ENCODE data around the gene DRAM1. TPM values are rescaled to one million over a fixed set of nuclear protein-coding genes. Genes with fewer than 3 reads are reported as not detected.
"Not testable (repeated sequence)": the region's sequence is repeated elsewhere in the genome, so short reads cannot be mapped to it uniquely, and the experiment has no call there.

Gene DRAM1
- total RNA-seq, 1 donor from 2014 or later: 3.4 TPM

DNA sequence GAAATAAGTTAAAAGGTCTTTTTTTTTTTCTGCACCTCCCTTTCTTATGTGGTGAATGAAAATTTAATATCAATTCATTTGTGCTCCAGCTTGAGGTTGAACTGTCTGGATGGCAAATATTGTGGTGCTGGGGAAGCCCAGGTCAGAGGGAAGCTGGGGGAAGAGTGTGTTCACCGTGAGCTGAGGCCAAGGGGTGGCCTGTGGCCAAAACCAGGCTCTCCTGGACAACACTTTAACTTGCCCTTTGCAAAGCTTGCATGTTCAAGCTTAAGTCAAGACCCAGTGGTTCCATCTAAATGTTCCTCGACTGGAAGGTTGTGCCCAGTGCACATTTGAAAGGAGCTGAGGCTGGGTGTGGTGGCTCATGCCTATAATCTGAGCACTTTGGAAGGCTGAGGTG is 28.8 kb downstream of the DRAM1 start:
- no peak for DNase-seq (ENCODE audit: low read depth, low spot score)
- Mint-ChIP-seq H3K4me3 (no peak overlapping the region), H3K9me3 (no peaks in the 10 kb centered on the region), H3K27me3 (ENCODE audit: low read depth) (no peaks in the 10 kb centered on the region), H3K27ac (ENCODE audit: unreplicated experiment) (no peak overlapping the region), H3K4me1 (no peaks in the 10 kb centered on the region), H3K36me3 (ENCODE audit: low read depth) (no peaks in the 10 kb centered on the region)
- TF ChIP-seq, protein P1, sequence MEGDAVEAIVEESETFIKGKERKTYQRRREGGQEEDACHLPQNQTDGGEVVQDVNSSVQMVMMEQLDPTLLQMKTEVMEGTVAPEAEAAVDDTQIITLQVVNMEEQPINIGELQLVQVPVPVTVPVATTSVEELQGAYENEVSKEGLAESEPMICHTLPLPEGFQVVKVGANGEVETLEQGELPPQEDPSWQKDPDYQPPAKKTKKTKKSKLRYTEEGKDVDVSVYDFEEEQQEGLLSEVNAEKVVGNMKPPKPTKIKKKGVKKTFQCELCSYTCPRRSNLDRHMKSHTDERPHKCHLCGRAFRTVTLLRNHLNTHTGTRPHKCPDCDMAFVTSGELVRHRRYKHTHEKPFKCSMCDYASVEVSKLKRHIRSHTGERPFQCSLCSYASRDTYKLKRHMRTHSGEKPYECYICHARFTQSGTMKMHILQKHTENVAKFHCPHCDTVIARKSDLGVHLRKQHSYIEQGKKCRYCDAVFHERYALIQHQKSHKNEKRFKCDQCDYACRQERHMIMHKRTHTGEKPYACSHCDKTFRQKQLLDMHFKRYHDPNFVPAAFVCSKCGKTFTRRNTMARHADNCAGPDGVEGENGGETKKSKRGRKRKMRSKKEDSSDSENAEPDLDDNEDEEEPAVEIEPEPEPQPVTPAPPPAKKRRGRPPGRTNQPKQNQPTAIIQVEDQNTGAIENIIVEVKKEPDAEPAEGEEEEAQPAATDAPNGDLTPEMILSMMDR (conservative IDR thresholded peaks at IDR 0.05): no peak

DNA sequence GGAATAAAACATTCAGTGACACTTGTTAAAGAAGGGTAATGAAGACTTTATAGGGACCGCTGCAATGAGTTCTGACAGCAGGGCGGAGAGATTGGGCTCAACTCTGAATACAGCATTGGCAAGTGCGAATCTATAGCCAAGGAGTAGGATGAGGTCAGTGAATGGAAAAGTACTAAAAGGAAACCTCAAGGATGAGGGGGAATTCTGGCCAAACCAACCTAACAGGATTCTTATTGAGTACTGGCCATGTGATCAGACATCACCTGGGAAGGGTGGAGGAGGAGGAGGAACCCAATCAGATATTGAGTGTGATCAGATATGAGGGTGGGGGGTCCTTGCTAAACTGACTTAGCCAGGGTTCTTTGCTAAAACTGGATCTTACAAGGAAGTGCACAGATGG is 31.0 kb downstream of the DRAM1 start:
- no peaks in the 10 kb centered on the region for H3K9me3 Mint-ChIP-seq
- TF ChIP-seq, protein P1 (conservative IDR thresholded peaks at IDR 0.05): no peak
- H3K36me3 Mint-ChIP-seq (ENCODE audit: low read depth): no peaks in the 10 kb centered on the region
- no peak overlapping the region for H3K4me3 Mint-ChIP-seq
- H3K4me1 Mint-ChIP-seq: no peaks in the 10 kb centered on the region
- H3K27me3 Mint-ChIP-seq (ENCODE audit: low read depth): no peaks in the 10 kb centered on the region
- no peak for DNase-seq (ENCODE audit: low read depth, low spot score)
- no peak overlapping the region for H3K27ac Mint-ChIP-seq (ENCODE audit: unreplicated experiment)

DNA sequence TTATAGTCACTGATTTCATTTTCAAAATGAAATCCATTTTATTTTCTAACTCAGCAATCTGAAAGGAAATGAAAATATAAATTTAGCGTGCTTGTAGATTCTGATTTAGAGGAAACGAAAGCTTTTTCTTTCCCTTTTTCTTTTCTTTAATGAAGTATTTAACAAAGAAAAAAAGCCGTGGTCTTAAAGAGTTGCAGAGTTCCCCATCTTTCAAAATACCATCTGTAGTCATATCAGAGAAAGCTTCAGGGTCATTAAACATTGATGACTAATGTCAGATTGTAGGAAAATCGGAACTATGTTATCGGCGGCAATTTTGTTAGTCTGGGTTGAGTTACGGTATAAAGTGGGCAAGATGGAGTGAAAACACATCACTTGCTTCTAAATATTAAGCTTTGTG is 32.3 kb downstream of the DRAM1 start:
- H3K4me3 Mint-ChIP-seq: no peak overlapping the region

DNA sequence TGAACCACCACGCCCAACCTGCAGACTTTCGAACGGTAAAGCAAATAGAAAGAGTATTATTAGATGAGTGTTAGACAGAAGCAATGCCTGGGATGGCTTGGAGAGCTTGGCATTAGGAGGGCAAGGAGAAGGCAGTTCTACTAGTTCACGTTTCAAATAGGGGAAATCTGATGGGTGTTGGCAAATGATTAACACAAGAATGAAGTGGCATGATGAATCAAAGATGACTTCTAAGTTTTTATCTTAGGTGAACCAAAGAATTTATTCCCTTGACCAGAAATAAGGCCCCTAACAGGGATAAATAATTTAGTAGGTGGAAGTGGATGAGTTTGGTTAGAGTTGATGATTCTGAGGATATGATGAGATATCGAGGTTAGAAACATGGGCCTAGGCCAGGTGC is 38.5 kb downstream of the DRAM1 start:
- Mint-ChIP-seq H3K27me3 (ENCODE audit: low read depth) (peaks cover 5% of the 10 kb centered on the region), H3K27ac (ENCODE audit: unreplicated experiment) (no peak overlapping the region), H3K36me3 (ENCODE audit: low read depth) (no peaks in the 10 kb centered on the region), H3K4me1 (no peaks in the 10 kb centered on the region), H3K9me3 (no peaks in the 10 kb centered on the region), H3K4me3 (no peak overlapping the region)
- DNase-seq (ENCODE audit: low read depth, low spot score): no peak
- TF ChIP-seq, protein P1 (conservative IDR thresholded peaks at IDR 0.05): no peak

More for the DNA sequence above, 32.3 kb downstream of the DRAM1 start:
- TF ChIP-seq, protein P1 (conservative IDR thresholded peaks at IDR 0.05): no peak
- H3K27ac Mint-ChIP-seq (ENCODE audit: unreplicated experiment): no peak overlapping the region
- no peaks in the 10 kb centered on the region for H3K36me3 Mint-ChIP-seq (ENCODE audit: low read depth)
- H3K9me3 Mint-ChIP-seq: no peaks in the 10 kb centered on the region
- no peak for DNase-seq (ENCODE audit: low read depth, low spot score)
- H3K4me1 Mint-ChIP-seq: no peaks in the 10 kb centered on the region
- no peaks in the 10 kb centered on the region for H3K27me3 Mint-ChIP-seq (ENCODE audit: low read depth)

DNA sequence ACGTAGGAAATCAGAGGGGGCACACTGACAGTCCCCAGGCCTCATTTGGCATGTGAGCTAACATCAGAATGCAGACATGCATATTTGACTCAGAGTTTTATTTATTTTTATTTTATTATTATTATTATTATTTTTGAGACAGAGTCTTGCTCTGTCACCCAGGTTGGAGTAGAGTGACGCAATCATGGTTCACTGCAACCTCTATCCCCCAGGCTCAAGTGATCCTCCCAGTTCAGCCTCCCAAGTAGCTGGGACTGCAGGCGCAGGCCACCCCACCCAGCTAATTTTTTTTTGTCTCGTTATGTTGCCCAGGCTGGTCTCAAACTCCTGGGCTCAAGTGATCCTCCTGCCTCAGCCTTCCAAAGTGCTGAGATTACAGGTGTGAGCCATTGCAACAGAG is 41.4 kb downstream of the DRAM1 start:
- DNase-seq (ENCODE audit: low read depth, low spot score); H3K27me3 Mint-ChIP-seq (ENCODE audit: low read depth); H3K4me3 Mint-ChIP-seq; H3K4me1 Mint-ChIP-seq; H3K9me3 Mint-ChIP-seq; H3K27ac Mint-ChIP-seq (ENCODE audit: unreplicated experiment); H3K36me3 Mint-ChIP-seq (ENCODE audit: low read depth): not testable (repeated sequence)

DNA sequence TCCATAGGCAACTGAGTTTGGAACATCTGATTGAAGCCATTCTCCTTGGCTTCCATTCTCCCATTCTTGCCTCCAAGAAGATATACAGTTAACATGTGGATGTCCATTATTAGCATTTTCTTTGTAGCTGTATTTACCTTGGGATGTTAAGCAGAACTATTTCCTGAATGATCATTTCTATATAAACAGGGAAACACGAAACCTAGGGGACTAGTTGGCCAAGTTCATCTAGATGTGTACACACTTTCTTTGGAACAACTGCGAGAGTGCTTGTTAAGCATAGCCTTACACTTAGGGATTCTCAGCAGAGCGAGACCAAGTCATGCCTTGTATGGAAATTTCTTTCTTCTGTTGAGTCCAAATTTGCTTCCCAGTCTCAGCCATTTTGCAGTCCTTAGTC is 42.1 kb downstream of the DRAM1 start:
- peaks cover 5% of the 10 kb centered on the region for H3K27me3 Mint-ChIP-seq (ENCODE audit: low read depth)
- DNase-seq (ENCODE audit: low read depth, low spot score): no peak
- no peak overlapping the region for H3K4me3 Mint-ChIP-seq
- H3K9me3 Mint-ChIP-seq: no peaks in the 10 kb centered on the region
- H3K27ac Mint-ChIP-seq (ENCODE audit: unreplicated experiment): no peak overlapping the region
- TF ChIP-seq, protein P1 (conservative IDR thresholded peaks at IDR 0.05): no peak
- no peaks in the 10 kb centered on the region for H3K36me3 Mint-ChIP-seq (ENCODE audit: low read depth)
- no peaks in the 10 kb centered on the region for H3K4me1 Mint-ChIP-seq
